ENCODE results near the gene SIAH2.

Gene SIAH2

GRCh38 chr3:150763122-150763840 lies at the start of gene SIAH2:
Gene SIAH2 (minus strand): TSS chr3:150763169. CDS start chr3:150762849, 320 bp downstream.
- Histone ChIP-seq H3K4me2 (ENCODE audit: low read length) (peak within 1 kb of the TSS; percentile 93), H3K27ac (peak within 1 kb of the TSS; percentile 90), H3K79me2 (peaks cover 14% of the 10 kb centered on the region), H3K4me1 (peaks cover 6% of the 10 kb centered on the region), H3K9ac (peak within 1 kb of the TSS; percentile 54), H3K4me3 (ENCODE audit: low read depth, low read length) (peak within 1 kb of the TSS; percentile 95), H2AFZ (peak within 1 kb of the TSS; percentile 93), H3K9me3 (ENCODE audit: control insufficient read depth, low read length) (no peaks in the 10 kb centered on the region), H3K27me3 (ENCODE audit: control insufficient read depth, insufficient read depth, low read length) (no peaks in the 10 kb centered on the region), H3K36me3 (ENCODE audit: control insufficient read depth, insufficient read depth, low read length) (no peaks in the 10 kb centered on the region)
- TF ChIP-seq CTCF (IDR thresholded peaks at IDR 0.05): no peak

GRCh38 chr3:150811984-150812383 lies 49.0 kb upstream of the SIAH2 start:
- Histone ChIP-seq H3K9me3 (ENCODE audit: control insufficient read depth, low read length) (no peaks in the 10 kb centered on the region), H3K27me3 (ENCODE audit: control insufficient read depth, insufficient read depth, low read length) (no peaks in the 10 kb centered on the region), H3K4me2 (ENCODE audit: low read length) (no peak overlapping the region), H3K9ac (no peak overlapping the region), H3K27ac (no peak overlapping the region), H3K4me1 (no peaks in the 10 kb centered on the region), H3K79me2 (no peaks in the 10 kb centered on the region), H3K4me3 (ENCODE audit: low read depth, low read length) (no peak overlapping the region), H2AFZ (no peak overlapping the region), H3K36me3 (ENCODE audit: control insufficient read depth, insufficient read depth, low read length) (no peaks in the 10 kb centered on the region)
- TF ChIP-seq CTCF (IDR thresholded peaks at IDR 0.05): no peak

- Histone ChIP-seq H3K36me3 (ENCODE audit: control insufficient read depth, insufficient read depth, low read length) (no peaks in the 10 kb centered on the region), H2AFZ (no peak overlapping the region), H3K9me3 (ENCODE audit: control insufficient read depth, low read length) (no peaks in the 10 kb centered on the region), H3K27me3 (ENCODE audit: control insufficient read depth, insufficient read depth, low read length) (no peaks in the 10 kb centered on the region), H3K27ac (no peak overlapping the region), H3K4me2 (ENCODE audit: low read length) (no peak overlapping the region), H3K9ac (no peak overlapping the region), H3K79me2 (no peaks in the 10 kb centered on the region), H3K4me1 (no peaks in the 10 kb centered on the region), H3K4me3 (ENCODE audit: low read depth, low read length) (no peak overlapping the region)
- no peak for TF ChIP-seq CTCF (IDR thresholded peaks at IDR 0.05)
Measured at GRCh38 chr3:150810641-150811040, 47.7 kb upstream of the SIAH2 start.

GRCh38 chr3:150806185-150806835 lies 43.3 kb upstream of the SIAH2 start:
- Histone ChIP-seq H3K27ac (no peak overlapping the region), H3K9ac (no peak overlapping the region)
- TF ChIP-seq CTCF (IDR thresholded peaks at IDR 0.05): no peak

More at GRCh38 chr3:150806185-150806835, 43.3 kb upstream of the SIAH2 start:
- Histone ChIP-seq H3K4me1 (no peaks in the 10 kb centered on the region), H3K36me3 (ENCODE audit: control insufficient read depth, insufficient read depth, low read length) (no peaks in the 10 kb centered on the region), H2AFZ (no peak overlapping the region), H3K27me3 (ENCODE audit: control insufficient read depth, insufficient read depth, low read length) (no peaks in the 10 kb centered on the region), H3K4me3 (ENCODE audit: low read depth, low read length) (no peak overlapping the region), H3K9me3 (ENCODE audit: control insufficient read depth, low read length) (no peaks in the 10 kb centered on the region), H3K4me2 (ENCODE audit: low read length) (no peak overlapping the region), H3K79me2 (no peaks in the 10 kb centered on the region)
